Measurements from ENCODE around the gene LIG3.

DNA sequence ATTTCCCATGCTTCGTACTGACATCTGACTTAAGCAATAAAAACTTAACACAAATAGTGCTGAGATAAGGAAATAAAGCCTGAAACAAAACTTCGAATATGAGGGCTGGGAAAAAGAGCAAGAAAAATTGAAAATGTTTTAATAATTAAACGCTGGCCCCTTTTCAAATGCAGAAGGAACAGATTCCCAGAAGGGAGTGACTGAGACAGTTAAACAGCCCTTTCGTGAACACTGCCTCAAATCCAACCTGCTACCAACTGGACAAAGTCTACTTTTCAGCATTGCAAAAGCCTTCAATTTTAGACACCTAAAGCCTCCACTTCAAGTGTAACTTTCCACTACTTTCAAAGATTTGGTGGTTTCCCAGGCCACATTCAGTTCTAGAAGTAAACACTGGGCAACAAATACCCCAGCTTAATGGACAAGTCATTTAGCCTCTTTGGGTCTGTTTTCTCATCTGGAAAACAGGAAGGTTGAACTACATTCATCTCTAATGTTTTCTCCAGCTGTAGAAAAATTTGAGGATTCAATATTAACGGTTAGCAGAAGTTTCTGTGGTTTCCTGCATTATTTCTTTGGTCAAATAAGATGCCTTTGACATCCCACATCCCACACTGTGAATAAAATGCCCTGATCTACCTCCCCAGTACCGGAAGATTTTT lies 71.4 kb downstream of the LIG3 start:
- no peak for TF ChIP-seq YY1 (IDR thresholded peaks at IDR 0.05; ENCODE audit: insufficient read depth, insufficient read length)
- no peak for TF ChIP-seq SUZ12 (IDR thresholded peaks at IDR 0.05; ENCODE audit: extremely low read depth, insufficient read depth, insufficient read length)

All from NT2/D1 (cell line).